SKM-1 treated with dmso at 0.1 percent for 144 hours (cell line): ENCODE results near the gene KMT5C.

Source experiments
- DNase-seq: peaks from one replicate; lab custom pipeline; 2025; ENCODE audit not compliant: unreplicated experiment; lab: John Stamatoyannopoulos, UW

Gene KMT5C

DNA sequence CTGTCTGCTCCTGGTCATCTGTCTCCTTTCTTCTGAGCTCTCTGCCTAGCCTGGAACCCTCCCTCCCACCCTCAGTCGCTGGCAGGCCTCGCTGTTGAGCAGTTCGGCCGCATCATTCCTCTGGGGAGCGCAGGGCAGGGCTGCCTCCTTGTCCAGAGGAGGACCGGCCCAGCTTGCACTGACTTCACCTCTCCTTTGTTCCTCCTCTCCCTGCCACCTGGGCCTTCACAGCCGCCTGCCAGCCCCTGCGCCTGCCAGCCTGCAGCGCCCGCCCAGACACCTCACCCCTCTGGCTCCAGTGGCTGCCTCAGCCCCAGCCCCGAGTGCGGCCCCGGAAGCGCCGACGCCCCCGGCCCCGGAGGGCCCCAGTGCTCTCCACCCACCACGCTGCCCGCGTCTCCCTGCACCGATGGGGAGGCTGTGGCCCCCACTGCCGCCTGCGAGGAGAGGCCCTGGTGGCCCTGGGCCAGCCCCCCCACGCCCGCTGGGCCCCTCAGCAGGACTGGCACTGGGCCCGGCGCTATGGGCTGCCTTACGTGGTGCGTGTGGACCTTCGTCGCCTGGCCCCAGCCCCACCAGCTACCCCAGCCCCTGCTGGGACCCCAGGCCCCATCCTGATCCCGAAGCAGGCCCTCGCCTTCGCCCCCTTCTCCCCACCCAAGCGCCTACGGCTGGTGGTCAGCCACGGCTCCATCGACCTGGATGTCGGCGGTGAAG is 7.2 kb downstream of the KMT5C start:
- no peak for DNase-seq

DNA sequence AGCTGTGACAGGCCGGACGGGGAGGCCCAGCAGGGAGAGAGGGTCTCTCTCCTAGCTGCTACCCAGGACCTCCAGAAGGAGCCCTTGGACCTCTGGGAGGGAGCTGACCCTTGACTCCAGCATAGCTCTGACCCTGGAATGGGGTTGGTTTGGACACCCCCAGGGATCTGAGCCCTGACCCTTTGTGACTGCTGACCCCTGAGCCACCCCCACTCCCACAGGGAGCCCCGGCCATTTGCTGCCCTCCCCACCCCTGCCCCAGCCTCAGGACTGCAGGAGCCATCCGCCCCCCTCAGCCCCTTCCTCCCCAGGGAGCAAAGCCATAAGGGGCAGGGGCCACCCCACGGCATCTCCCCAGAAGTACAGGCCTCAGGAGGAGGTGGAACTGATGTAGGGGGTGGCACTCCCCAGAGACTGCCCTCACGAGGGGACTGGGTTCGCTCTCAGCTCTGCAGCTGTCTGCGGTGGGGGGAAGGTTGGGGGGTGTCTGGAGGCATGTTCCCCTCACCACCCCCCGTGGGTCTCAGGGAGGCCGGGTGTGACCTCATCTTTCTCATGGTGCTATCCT is 7.8 kb downstream of the KMT5C start:
- DNase-seq = no peak

DNA sequence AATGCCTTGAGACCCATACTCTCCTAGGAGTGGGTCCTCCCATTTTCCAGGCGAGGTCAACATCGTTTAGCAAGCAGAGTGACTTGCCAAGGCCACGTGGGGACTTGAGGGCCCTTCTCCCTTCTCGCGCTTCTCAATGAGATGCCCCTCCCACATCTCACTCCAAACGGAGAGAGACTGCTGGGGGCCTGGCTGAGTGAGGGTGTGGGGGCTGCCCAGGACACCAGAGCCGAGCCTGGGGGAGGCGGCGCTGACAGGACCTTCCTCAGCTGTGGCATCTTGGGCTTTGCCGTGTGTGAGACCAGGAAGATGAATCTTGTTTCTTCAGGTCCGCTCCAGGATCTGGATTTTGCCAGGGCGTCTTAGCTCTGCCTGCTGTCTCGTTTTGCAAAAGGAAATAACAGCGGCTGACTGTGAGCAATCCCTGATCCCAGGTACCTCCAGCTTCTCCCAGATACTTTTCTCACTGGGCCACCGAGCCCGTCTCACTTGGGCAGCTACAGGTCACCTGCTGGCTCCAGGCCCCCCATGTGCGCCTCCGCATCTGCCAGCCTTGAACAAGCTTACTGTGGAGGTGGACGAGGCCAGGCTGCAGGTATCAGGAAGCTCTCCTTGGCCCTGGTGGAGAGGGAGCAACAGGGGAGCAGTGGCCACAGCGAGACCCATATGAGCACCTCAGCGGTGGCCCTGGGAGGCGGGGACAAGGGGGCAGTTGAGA is 8.8 kb downstream of the KMT5C start:
- no peak for DNase-seq

DNA sequence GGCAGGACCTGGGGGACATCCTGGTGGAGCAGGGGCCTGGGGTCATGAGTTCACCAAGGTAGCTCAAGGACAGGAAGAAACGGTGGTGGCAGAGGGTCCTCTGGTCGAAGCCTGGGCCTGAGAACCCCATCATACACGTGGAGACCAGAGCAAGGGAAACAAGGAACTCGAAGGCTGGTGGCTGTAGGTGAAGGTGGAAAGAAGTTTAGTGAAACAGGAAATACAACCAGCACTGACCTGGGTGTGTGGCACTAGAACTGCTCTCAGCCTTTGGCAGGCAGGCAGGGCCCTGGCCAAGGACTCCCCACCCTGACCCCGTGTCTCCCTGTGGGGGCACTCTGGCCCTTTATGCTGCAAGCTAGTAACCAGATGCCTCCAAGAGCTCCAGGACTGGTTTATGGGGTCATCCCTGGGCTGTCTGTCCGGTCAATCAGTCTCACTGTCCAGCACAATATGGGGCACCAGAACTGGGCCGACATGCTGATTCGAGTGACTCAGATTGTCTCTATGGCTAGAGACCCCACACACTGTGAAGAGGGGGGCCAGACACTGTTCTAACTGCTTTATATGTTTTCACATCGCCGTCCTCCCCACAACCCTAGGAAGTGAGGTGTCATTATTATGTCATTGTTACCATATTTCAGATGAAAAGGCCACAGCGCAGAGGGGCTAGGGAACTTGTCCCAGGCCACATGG is 11.1 kb downstream of the KMT5C start:
- DNase-seq = no peak

DNA sequence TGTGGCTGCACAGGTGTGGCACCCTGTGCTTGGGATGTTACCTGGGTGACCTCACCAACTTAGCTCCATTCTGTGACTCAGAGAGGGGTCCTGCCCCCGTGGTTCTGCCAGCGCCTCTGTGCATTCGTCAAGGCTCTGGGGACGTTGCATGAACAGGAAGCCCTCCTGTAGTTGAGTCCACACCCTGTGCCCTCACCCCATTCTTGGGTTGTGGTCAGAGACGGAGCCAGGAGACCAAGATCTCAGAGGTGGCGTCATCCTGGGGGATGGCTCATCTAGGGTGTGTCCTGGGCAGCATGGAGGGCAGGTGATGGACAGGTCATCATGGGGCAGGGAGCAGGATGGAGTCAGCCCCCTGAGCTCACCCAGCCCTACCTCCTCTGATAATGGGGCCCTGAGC is 12.4 kb downstream of the KMT5C start:
- no peak for DNase-seq

DNA sequence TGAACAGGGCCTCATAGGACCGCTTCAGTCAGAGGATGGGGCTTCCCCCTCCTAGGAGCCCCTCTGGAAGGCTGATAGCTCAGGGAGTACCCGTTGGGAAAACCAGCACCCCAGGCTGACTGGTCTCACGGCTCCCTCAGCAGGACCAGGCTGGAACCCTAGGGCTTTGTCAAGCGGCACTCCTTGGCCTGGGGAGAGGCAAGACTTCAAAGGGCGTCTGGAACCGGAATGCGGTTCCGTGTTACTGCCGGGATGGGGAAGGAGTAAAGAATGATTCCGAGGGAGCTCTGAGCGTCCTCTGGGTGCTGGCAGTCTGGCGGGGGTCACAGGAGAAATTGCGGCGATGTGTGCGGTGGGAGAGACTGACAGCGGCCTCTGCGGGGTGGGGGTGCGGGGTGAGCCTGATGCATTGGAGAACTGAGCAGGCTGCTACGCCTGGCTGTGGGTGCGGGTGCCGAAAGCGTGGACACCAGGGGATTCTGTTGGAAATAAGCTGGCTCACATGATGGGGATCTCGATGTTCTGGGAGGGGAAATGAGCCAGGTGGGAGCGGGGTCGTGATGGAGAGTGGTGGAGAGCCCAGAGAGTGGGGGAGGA is 13.0 kb downstream of the KMT5C start:
- DNase-seq = no peak

DNA sequence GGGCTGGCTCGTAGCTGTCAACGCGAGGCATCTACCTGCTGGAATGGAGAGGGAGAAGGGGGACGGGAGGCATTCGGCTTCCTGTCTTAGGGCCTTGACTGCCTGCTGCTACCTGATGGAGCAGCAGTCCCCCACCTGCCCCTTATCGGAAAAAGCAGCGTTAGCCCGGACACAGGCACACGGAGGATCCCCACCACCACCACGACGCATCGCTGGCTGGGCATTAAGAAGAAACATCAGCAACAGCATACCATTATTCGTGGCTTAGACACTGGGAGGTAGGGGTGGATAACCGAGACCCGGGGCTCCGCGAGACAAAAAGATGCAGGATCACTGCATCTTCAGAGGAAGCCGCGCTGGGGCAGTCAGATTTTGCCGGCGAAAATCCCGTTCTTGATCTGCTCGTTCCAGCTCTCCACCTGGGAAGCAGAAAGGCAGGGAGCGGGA is 13.7 kb downstream of the KMT5C start:
- no peak for DNase-seq

DNA sequence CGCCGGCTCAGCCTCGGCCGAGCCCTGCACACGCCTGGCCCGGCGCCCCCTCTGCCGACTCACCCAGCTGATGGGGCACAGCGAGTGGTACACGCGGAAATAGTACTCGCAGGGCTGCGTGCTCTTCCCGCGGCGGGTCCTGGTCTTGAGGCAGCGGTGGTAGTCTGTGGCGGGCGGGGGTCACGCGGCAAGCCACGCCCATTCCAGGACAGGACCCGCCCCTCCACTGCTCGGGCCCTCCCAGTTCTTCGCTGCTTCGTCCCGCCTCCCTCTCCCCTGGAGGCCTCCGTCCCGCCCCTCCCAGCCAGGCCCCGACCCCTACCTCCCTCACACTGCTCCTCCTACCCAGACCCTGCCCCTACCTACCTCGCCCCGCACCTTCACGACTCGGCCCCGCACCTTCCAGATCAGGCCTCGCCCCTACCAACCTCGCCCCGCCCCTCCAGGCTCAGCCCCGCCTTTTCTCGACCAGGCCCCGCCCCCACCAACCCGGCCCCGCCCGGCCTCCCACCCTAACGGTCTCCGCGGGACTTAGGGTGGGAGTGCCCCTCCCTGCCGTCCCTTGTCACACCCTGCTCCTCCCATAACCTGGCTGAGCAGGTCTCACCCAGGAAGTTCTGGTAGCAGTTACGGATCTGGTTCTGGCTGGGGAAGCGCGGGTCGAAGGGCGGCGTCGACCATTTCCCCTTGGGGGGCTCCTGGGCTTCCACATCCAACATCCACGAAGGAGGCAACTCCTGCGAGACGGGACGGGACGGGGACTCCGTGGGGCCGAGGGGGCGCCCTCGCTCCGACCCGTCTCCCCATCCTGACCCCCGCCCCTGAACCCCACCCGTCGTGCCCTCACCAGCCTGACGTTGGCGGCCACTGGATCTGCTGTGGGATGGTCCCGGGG is 14.4 kb downstream of the KMT5C start:
- DNase-seq = peak; percentile 27

DNA sequence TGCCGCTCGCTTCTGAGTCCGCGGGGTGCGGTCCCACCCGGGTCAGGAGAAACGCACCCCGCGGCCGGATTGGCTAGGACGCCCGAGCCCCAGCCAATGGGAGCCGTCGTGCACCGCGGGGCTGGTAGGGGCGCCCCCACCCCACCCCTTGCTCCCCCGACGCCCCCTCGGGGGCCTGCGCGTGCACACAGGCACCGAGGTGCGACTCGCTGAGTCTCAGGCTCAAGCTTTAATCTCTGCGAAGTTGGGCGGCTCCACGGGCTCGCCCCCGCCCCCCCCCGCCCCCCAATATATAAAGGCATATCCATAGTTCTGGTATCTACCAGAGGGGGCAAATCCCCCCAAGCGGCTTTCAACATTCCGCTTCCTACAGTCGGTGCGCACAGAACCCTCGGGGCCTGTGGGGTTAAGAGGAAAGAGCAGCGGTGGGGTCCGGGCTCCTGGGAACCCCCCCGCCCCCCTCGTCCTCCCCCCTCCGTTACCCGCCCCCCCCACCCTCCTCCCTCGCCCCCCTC is 15.1 kb downstream of the KMT5C start, which contains the start of gene COX6B2:
Gene COX6B2 (minus strand): TSS at position 22 of the 515 bp plus-strand sequence. CDS start 198 bp downstream, outside the sequence.
- DNase-seq = no peak

DNA sequence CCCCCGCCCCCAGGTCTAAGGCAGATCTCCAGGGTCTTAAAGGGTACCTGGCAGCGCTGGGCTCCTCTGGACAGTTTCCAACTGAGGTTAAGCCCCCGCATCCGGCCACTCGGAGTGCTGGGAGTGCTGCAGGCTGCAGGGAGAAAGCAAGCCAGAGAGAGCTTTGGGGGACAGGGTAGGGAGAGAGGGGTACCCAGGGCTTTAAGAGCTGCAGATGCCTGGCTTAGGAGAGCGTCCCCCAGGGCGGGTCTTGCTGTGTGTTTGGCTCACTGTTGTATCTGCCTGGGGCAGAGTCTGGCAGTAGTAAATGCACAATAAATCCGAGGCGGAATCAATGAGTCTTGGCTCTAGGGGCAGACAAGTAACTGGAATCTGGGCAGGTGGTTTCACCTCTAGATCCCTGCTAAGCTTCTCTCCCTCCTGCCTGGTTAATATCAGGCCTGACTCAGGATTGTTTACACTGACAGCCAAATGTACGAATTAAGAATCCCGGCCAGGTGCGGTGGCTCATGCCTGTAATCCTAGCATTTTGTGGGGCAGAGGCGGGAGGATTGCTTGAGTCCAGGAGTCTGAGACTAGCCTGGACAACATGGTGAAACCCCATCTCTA is 15.6 kb downstream of the KMT5C start:
- DNase-seq = no peak

DNA sequence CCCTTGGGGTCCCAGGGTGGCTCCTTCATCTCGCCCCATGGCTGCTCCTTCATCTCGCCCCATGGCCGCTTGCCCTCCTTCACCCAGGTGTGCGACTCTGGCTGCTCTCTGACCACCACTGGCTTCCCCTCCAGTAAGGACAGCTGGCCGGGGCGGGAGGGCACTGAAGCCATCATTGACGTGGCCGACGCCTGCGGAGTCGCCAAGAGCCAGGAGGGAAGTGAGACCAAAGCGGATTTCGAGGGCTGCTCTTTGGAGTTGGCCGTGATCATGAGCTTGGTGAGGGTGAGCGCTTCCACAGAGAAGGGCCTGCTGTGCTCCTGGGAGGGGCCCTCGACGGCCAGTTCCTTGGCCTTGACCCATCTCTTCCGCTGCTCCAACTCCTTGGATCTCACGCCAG is 18.8 kb downstream of the KMT5C start:
- no peak for DNase-seq

DNA sequence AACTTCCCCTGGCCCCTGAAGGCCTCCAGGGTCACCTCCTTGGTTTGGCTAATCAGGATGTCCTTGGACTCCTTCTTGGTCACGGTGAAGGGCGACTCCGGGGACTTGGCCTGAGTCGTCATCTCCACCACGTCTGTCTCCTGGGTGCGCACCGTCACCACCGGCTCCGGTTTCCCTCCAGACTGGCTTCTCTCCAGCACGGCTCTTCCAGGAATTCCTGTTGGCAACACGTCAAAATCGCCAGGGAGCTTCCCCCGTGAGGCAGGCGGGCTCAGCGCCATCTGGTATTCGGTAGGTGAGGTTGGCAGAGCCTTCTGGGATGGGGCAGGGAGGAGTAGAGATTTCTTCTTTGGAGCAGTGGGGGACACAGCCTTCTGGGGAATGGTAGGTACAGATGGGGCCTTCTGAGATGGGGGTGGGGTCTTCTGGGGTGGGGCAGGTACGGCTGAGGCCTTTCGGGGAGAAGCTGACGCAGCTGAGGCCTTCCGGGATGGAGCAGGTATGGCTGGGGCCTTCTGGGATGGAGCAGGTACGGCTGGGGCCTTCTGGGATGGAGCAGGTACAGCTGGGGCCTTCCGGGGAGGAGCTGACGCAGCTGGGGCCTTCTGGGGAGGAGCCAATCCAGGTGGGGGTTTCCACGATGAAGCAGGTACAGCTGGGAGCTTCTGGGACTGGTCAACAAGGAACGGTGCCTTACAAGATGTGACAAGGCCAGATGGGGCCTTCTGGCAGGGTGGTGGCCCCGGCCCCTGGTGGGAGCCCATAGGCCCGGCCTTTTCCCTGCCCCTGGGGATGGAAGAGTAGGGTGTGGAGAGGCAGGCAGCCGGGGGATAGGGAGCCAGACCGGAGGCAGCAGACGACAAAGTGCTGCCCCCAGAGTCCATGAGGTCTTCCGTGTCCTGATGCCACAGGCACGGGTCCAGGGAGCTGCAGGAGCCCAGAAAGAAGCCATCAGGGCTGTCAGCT is 19.6 kb downstream of the KMT5C start:
- DNase-seq = no peak

DNA sequence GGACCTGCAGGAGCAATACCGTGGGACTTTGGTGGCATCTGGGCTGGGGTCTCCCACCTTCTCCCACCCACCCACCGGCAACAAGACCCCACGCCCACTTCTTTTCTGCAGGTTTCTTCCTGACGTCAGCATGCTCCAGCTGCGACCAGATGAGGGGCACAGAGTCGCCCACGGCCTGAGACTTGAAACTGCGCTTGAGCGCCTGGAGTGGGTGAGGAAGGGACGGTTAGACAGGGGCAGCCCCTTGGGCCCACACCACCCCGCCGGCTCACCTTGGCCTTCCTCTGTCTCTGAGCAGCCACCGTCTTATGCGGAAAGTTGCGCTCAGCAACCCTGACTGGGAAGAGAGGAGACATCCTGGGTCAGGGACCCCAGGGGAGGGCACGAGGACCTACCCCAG is 21.2 kb downstream of the KMT5C start:
- no peak for DNase-seq

DNA sequence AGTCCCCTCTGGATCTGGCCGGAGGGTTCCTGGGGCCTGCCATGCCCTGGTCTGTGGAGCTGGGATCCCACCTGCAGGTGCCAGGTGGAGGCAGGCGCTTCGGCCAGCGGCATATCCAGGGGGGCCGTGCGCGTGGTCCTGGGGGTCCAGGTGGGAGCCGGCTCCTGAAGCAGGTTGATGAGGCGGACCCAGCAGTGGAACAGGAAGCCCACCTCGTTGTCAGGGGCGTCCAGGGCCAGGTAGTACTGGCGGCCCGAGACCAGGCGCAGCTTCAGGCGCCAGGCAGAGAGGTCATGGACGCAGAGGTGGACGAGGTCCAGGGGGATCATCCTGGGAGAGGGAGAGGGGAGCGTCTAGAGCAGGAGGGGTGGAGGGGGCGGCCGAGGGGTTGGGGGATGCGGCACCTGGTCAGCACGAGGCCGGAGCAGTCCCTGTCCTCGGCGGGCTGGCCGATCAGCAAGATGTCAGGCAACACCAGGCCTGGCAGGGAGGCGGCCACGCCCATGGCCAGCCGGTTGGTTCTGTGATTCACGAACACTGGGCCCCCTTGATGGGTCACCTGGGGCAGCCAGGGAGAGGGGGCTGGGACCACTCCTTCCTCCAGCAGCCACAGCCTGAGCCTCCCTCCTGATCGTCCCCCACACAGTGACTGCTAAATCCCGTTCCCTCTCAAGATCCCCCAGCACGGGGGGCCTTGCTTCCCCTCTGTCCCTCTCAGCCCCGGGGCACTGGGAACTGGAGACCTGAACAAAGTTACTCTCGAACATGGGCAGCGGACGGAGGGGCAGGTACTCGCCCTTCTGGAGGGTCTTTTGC is 22.7 kb downstream of the KMT5C start:
- no peak for DNase-seq

DNA sequence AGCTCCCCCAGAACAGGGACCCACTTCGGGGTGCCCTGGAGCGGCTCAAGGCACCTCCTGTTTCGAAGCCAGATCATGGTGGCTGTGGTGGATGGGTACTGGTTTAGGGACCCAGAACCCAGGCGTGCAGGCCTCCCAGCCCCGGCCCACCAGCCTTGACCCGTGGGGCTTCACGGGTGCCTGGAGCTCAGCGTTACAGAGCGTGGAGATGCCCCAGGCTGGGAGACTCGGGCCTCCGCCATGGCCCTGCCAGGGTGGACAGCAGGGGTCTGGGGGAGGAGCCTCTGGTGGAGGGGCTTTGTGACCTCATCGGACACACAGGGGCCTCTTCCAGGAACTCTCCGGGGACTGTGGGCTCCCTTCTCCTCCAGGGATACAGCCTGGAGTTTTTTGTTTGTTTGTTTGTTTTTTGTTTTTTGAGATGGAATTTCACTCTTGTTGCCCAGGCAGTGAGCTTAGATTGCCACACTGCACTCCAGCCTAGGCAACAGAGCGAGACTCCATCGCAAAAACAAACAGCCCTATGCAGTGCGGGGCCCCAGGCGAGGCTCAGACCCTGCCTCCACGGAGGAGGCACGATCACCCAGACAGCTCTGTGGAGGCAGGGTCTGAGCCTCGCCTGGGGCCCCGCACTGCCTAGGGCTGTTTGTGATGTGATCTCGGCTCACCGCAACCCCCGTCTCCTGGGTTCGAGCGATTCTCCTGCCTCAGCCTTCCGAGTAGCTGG is 23.5 kb downstream of the KMT5C start, which contains the start of gene GARIN5B:
Gene GARIN5B (minus strand): TSS at position 271 of the 727 bp plus-strand sequence. CDS start 194 bp downstream, at position 77.
- DNase-seq = no peak

DNA sequence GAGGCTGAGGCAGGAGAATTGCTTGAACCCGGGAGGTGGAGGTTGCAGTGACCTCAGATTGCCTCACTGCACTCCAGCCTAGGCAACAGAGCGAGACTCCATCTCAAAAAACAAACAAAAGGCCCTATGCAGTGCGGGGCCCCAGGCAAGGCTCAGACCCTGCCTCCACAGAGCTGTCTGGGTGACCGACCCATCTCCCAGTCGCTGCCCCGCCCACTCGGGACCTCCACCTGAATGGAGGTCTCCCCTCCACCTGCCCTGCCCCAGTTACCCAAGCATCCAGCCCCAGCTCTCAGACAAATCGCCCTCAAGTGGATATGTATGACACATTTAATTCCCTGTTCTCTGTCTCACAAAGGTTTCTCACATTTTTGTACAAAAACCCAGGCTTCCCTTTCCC is 25.6 kb downstream of the KMT5C start:
- DNase-seq = no peak

DNA sequence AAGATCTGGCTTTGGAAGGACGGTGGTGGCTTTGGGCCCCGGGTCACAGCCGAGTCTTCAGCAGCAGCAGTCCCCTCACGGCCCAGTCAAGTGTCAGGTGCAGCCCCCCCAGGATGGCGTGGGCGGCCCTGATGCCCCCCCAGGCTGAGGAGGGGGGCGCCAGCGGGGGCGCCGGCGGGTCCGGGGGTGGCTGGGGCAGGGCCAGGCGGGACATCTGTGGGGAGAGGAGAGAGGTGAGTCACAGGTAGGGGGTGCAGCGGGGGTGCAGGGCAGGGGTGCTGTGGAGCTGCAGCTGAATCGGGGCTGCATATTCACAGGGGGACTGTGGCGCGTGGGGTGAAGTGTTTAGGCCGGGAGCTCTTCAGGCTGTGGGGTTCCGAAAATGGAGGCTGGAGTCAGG is 26.3 kb downstream of the KMT5C start:
- no peak for DNase-seq
